Measurements from ENCODE around the gene SPSB2.
"Not testable (repeated sequence)": the region's sequence is repeated elsewhere in the genome, so short reads cannot be mapped to it uniquely, and the experiment has no call there.

GRCh38 chr12:6886206-6886999 is 13.3 kb upstream of the SPSB2 start:
- TF ChIP-seq CTCF (IDR thresholded peaks at IDR 0.05); TCF7L2 (IDR thresholded peaks at IDR 0.05; ENCODE audit: low read depth, low read length): not testable (repeated sequence)

Measured in Panc1 (cell line).